Central memory CD4-positive, alpha-beta T cell (primary cell): ENCODE data around the gene UVSSA.

Experiments used
- DNase-seq: peaks from one replicate; pipeline ENCODE4 v3.0.0; 2022
- total RNA-seq, 3 experiments: gene quantifications; one replicate each; lab custom pipeline; 2026; lab: John Stamatoyannopoulos, UW

Gene UVSSA
- total RNA-seq: 37.1 to 127 (median 46.0) reads per million in 3 experiments

DNA sequence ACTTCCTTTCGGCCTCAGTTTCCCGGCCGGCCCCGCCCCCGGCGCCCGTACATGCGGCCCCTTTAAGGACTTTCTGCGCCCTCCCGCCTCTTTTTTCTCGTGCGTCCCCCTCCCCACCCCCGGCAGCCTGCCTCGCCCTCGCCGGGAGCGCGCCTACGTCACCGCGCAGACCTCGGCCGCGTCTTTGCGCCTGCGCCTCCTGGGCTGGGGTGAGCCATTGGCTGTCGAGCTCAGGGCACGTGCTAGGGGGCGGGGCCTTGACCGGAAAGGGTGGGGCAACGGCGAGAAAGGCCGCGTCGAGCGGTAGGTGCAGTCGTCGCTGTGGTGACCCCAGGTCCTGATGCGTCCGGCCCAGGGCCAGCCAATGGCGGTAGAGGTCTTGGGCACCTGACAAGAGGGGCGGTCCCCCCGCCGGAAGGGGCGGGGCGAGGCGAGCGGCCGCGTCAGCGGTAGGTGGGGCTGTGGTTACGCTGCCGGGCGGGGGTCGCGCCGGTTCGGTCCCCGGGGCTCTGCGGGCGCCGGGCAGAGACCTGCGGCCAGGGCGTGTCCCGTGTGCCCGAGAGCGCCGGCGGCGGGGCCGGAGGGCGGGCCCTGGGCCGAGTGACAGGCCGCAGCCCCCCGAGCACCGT lies at the start of gene UVSSA:
Gene UVSSA, plus strand, starts transcription at position 428 of the 629 bp plus-strand sequence. CDS start 884 bp downstream, outside the sequence.
- peak; percentile 100 for DNase-seq

- DNase-seq: no peak
These were observed 49.3 kb upstream of the UVSSA start for GRCh38 chr4:1297456-1298325.

DNA sequence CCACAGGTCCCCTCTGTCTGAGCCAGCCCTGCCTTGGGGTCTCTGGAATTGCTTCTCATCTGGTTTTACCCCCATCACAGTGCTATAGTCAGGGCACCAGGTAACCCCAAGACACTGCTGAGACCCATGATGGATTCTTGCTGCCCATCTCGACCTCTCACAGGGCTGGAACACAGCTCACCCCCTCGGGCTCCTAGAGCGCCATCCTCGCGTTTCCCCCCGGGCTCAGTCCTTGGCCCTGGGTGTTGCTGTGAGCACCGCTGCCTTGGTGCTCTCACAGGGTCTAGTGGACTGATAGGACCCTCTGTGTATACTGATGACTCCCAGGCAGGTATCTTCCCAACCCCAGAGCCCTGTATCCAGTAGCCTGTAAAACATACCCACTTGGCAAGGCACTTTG lies 48.5 kb upstream of the UVSSA start:
- no peak for DNase-seq

GRCh38 chr4:1299301-1299860 lies 47.6 kb upstream of the UVSSA start:
- no peak for DNase-seq

- peak; percentile 29 for DNase-seq
These were observed 46.2 kb upstream of the UVSSA start for GRCh38 chr4:1300466-1301455.

DNA sequence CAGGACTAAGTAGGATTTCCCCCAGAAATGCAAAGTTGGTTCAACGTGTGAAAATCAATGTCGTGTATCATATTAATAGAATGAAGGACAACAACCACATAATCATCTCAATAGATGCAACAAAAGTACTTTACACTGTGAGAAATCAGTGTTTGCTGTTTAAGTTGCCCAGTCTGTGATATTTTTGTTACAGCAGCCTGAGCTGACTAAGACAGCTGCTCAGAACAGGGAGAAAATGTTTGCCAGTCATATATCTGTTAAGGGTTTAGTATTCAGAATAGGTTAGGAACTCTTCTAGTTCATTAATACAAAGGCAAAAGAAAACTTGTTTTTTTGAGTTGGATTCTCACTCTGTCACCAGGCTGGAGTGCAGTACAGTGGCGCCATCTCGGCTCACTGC lies 44.8 kb upstream of the UVSSA start:
- DNase-seq: no peak

GRCh38 chr4:1305261-1305711 lies 41.7 kb upstream of the UVSSA start:
- no peak for DNase-seq

DNA sequence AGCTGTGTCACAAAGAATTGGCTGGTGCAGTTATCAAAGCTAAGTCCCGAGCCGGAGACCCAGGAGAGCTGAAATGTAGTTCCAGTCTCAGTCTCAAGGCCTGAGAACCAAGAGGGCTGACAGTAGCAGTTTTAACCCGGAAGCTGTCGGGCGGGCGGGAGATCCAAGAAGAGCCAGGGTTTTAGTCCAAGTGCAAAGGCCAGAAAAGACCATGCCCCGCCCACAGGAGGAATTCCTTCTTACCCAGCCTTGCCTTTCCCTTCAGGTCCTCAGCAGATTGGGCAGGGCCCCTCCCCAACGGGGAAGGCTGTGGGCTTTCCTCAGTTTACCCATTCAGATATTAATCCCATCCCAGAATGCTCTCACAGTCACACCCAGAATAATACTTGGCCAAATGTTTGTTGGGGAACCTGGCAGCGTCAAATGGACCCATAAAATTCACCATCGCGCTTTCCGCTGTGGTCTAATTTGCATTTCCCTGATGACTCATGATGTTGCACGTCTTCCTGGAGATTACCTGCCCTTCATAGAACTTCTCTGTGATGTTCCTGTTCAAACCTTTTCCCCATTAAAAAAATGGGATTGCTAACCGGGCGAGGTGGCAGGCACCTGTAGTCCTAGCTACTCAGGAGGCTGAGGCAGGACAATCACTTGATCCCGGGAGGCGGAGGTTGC lies 41.1 kb upstream of the UVSSA start:
- no peak for DNase-seq

GRCh38 chr4:1307951-1308735 lies 38.9 kb upstream of the UVSSA start:
- no peak for DNase-seq

DNA sequence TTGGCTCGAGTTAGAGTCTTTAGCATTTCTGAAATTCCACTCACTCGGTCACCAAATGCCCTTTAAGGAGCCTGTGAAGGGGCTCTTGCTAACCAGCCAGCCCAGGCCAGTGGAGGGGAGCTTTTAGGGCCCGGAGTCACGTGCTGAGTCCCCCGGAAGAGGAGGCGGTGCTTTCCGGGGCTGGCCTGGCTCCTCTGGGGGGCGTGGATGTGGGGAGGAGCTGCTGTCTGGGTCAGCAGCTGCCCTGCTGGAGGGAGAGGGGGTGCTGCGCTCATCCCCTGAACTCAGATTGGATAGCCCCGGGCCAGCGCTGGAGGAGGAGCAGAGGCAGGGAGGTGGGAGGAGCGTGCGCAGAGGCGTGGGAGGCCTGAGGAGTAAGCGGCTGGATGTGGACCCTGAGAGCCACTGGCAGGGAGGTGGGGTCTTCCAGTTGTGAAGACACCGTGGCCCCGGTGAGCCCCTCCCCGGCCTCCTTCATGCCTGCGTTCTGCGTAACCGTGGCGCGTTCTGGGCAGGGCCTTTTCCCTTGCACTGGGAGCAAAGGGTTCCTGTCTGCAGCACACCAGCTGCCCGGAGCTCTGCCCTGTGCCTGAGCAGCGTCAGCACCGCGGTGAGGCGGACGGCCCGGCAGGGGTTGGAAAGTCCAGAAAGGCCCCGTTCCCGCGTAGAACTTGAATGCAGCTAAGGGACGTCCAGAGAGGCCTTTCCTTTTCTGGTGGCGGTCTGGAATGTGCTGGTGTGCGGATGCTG lies 37.6 kb upstream of the UVSSA start:
- peak; percentile 40 for DNase-seq

DNA sequence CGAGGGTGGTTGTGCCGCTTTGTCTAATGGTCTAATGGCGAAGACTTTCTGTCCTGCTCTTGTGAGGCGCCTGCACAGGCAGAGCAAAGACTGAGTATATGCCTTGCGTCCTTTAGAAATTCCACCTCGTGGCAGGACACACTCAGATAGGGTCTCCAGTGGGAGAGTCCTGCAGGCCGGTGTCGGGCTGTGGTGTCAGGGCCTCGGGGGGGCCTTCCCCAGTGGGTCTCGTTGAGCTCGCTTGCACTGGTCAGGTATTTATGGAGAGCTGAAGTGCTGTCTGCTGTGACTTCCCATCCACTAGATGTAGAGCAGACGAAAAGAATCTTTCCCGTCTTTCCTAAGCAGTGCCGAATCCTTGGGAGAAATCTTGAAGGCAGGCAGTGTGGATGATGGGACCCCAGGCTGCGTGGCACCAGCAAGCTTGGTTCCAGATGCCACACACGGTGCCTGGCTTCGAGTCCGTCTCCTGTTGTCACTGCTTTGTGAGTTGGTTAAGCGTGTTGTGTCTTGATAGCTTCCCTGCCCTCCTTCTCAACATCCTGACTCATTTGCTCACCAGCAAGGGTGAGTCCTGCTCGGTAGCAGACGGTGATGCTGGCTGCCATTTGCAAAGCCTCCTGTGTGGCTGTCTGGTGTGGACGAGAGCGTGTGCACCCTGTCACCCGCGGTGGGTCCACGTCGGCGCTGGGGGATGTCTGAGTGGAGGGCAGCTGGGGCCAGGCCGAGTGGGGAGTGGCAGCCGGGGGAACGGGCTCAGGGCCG lies 36.8 kb upstream of the UVSSA start:
- no peak for DNase-seq

DNA sequence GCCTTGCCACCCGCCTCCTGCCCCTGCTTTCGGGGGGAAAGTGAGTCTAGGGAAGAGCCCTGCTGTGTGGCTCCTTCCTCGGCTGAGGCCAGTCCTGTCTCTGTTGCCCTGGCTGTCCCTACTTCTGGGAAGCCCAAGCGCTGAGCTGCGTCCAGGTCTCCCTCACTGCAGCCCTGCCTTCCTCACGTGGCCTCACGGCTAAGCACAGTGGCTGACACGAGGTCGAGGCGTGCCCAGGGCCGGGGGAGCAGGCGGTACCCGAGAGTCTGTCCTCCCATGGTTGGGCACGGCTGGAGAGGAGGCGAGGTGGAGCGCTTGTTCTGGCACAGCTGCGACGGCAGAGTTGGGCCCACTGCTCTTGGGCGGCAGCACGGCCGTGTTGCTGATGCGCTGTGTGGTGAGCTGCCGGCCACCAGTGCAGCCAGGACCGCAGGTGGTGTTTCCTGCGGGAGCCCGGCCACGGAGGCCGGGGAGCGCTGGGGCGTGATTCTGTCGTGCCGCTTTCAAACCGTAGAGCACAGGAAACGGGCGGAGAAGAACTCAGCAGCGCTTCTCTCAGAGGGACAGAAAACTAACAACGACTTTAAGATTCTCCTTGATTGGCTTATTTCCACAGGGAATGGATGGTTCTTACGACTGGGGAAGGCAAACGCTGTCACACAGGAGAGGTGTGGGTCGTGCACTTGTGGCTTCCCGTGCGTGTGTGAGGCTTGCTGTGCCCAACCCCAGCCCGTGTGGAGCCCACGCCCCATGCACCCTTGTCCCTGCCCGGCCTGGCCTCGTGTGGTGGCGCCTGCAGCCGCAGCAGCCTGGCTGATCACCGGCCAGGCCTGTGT lies 36.0 kb upstream of the UVSSA start:
- peak; percentile 64 for DNase-seq

GRCh38 chr4:1312821-1313640 lies 34.0 kb upstream of the UVSSA start:
- no peak for DNase-seq

GRCh38 chr4:1315306-1315705 lies 31.7 kb upstream of the UVSSA start:
- DNase-seq: no peak

- DNase-seq: no peak
These were observed 31.0 kb upstream of the UVSSA start for GRCh38 chr4:1315836-1316536.

DNA sequence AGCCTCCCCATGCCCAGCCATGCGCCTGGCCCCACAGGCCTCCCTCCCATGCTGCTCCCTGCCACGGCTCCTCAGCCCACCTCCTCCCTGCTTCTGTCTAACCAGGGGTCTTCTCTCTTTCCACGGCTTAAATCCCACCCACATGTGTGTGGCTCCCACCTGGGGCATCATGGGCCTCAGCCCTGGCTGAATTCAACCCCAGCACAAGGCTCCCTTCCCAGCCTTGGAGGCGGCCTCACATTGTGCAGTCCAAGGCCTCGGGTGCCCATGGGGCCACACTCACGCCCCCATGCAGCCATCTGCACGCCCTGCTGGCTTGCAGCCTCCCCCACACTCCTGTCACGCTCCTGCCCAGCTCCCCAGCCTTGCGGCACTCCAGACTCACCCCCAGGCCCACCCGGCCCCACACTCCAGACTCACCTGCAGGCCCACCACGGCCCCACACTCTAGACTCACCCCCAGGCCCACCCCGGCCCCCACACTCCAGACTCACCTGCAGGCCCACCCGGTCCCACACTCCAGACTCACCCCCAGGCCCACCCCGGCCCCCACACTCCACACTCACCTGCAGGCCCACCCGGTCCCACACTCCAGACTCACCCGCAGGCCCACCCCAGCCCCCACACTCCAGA lies 30.4 kb upstream of the UVSSA start:
- no peak for DNase-seq
